Calu3 (cell line): ENCODE measurements around the gene STAP1. TPM values are rescaled to one million over a fixed set of nuclear protein-coding genes. Genes with fewer than 3 reads are reported as not detected.

ENCODE experiments used
- BruUV-seq: library from RNA; stranded (reverse); fragments of 400-500 nt; replicated peaks from 2 replicates; lab custom pipeline; 2021; lab: Mats Ljungman, UMichigan
- CTCF ChIA-PET: fragments of 300-600 bp; sonication (Branson Sonifier 250); formaldehyde crosslinking; loops from one replicate; lab custom pipeline; 2022; ENCODE audit warnings: antibody characterized with exemption; lab: Charles Lee
- DNase-seq: peaks from one replicate; pipeline ENCODE4 v3.0.0; 2022
- H3K27ac Mint-ChIP-seq: one replicate; pipeline ENCODE4 v1.8.0; 2022; ENCODE audit warnings: mixed read lengths; ENCODE audit not compliant: unreplicated experiment
- H3K27me3 Mint-ChIP-seq: one replicate; pipeline ENCODE4 v1.8.0; 2022; ENCODE audit warnings: mixed read lengths; ENCODE audit not compliant: unreplicated experiment
- H3K36me3 Mint-ChIP-seq: one replicate; pipeline ENCODE4 v1.8.0; 2022; ENCODE audit warnings: mild to moderate bottlenecking, moderate library complexity, mixed read lengths; ENCODE audit not compliant: insufficient read depth, unreplicated experiment
- H3K4me1 Mint-ChIP-seq: one replicate; pipeline ENCODE4 v1.8.0; 2022; ENCODE audit warnings: mild to moderate bottlenecking, low read depth, mixed read lengths; ENCODE audit not compliant: unreplicated experiment
- H3K4me3 Mint-ChIP-seq: one replicate; pipeline ENCODE4 v1.8.0; 2022; ENCODE audit warnings: mild to moderate bottlenecking, low read depth, moderate library complexity, mixed read lengths; ENCODE audit not compliant: unreplicated experiment
- H3K9me3 Mint-ChIP-seq: one replicate; pipeline ENCODE4 v1.8.0; 2022; ENCODE audit warnings: low read depth, mixed read lengths; ENCODE audit not compliant: unreplicated experiment
- intact Hi-C: fragments of 100-400 bp; cut with micrococcal nuclease; formaldehyde crosslinking; loops from one replicate; pipeline ENCODE4 v1.10.0; 2022; ENCODE audit not compliant: unreplicated experiment
- total RNA-seq: library from RNA; stranded (reverse); gene quantifications from 2 replicates; pipeline ENCODE4 v1.2.3, GENCODE V29; 2022
- TF ChIP-seq, protein P1 (sequence below): fragments of 200-600 bp; IDR thresholded peaks from one replicate; pipeline ENCODE4 v1.8.0; 2022; ENCODE audit warnings: antibody characterized with exemption; ENCODE audit not compliant: unreplicated experiment

The STAP1 gene
- total RNA-seq, 1 experiment from 2014 or later, result not detected

DNA sequence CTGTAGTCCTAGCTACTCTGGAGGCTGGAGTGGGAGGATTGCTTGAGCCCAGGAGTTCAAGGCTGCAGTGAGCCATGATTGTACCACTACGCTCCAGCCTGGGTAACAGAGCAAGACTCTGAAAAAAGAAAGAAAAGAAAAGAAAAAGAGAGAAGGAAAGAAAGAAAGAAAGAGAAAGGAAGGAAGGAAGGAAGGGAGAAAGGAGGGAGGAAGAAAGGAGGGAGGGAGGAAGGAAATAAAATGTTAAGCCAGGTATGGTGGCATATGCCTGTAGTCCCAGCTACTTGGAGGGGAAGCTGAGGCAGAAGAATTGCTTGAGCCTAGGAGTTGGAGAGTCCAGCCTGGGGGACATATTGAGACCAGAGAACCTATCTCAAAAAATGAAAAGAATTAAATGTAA is 12.0 kb downstream of the STAP1 start:
- DNase-seq, result no peak
- Mint-ChIP-seq H3K4me1 (no peaks in the 10 kb centered on the region), H3K9me3 (no peaks in the 10 kb centered on the region), H3K27me3 (no peaks in the 10 kb centered on the region), H3K4me3 (no peak overlapping the region), H3K27ac (no peak overlapping the region), H3K36me3 (no peaks in the 10 kb centered on the region)
- TF ChIP-seq, protein P1, sequence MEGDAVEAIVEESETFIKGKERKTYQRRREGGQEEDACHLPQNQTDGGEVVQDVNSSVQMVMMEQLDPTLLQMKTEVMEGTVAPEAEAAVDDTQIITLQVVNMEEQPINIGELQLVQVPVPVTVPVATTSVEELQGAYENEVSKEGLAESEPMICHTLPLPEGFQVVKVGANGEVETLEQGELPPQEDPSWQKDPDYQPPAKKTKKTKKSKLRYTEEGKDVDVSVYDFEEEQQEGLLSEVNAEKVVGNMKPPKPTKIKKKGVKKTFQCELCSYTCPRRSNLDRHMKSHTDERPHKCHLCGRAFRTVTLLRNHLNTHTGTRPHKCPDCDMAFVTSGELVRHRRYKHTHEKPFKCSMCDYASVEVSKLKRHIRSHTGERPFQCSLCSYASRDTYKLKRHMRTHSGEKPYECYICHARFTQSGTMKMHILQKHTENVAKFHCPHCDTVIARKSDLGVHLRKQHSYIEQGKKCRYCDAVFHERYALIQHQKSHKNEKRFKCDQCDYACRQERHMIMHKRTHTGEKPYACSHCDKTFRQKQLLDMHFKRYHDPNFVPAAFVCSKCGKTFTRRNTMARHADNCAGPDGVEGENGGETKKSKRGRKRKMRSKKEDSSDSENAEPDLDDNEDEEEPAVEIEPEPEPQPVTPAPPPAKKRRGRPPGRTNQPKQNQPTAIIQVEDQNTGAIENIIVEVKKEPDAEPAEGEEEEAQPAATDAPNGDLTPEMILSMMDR, result no peak
- CTCF ChIA-PET, result no interaction called here
- BruUV-seq, result no TSS peak
- intact Hi-C loops, result no loop called here

DNA sequence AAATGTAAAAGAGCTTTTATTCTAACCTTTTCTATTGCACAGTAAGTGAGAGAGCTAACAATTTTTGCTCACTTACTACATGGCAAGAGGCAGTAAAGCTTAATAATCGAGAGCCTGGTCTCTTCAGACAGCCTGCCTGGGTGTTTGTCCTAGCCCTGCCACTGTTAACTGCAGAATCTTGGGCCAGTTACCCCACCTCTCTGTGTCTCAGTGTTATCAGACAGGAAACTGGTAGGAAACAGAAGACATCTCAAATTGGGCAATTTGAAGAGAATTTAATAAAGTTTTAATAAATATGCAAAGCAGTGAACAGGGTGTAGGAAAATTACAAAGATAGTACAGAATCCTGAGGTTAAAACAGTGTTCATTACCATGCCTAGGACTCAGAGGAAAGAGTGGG is 13.4 kb downstream of the STAP1 start:
- no peak overlapping the region for H3K4me3 Mint-ChIP-seq
- H3K9me3 Mint-ChIP-seq, result no peaks in the 10 kb centered on the region
- no peaks in the 10 kb centered on the region for H3K27me3 Mint-ChIP-seq
- no peaks in the 10 kb centered on the region for H3K4me1 Mint-ChIP-seq
- no peaks in the 10 kb centered on the region for H3K36me3 Mint-ChIP-seq
- intact Hi-C loops, result no loop called here
- CTCF ChIA-PET, result no interaction called here
- H3K27ac Mint-ChIP-seq, result no peak overlapping the region
- no TSS peak for BruUV-seq
- no peak for DNase-seq
- TF ChIP-seq, protein P1, result no peak

DNA sequence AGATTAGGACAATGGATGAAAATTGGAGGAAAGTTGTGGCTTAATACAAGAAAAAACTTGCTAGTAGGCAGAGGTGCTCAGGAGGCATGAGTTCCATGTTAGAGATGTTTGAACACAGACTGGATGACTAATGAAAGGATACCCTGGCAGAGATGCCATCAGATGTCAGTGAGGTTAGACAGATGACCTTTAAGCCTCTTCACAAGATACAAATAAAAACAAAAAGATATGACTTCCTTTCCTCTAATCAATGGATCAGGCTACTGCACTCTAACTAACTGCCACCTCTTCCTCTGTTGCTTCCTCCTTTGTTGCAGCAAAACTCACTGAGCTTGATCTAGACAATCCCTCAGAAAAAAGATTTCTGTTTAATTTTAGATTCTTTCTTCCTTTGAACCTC is 14.7 kb downstream of the STAP1 start:
- no peak for DNase-seq
- H3K36me3 Mint-ChIP-seq, result no peaks in the 10 kb centered on the region
- H3K27ac Mint-ChIP-seq, result no peak overlapping the region
- CTCF ChIA-PET, result no interaction called here
- no TSS peak for BruUV-seq
- no peaks in the 10 kb centered on the region for H3K27me3 Mint-ChIP-seq
- no peak overlapping the region for H3K4me3 Mint-ChIP-seq
- no peaks in the 10 kb centered on the region for H3K9me3 Mint-ChIP-seq
- intact Hi-C loops, result no loop called here
- no peaks in the 10 kb centered on the region for H3K4me1 Mint-ChIP-seq
- TF ChIP-seq, protein P1, result no peak

DNA sequence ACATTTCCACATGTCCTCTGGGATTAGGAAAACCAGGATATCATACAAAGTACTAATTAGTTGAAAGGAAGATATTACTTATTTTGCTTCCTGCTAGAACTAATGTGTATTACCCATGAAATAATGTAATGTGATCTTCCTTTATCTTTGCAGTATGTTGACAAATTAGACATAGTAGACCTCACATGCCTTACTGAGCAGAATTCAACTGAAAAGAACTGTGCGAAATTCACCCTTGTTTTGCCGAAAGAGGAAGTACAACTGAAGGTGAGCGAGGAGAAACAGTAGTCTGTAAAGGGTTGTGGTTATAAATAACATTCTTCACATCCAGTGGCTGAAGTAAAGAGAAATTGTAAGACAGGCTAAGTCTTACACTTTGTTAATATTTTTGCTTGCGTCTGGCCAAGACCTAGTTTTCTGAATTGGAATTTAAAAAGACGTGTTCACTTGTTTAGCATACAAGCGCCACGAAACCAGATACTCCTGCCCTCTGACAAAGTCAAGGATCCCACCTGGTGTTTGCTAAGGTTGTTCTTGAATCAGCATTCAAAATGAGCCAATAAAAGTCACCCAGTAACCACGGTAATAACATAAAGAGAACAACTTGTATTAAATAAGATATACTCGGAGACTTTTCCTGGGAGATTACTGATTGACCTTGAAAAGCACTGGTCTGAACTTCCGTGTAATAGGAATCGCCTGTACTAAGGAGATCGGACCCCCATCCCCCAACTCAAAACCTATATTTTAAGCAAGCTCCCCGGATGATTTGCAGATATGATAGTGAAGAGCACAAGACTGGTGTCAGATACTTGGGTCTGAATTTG is 16.9 kb downstream of the STAP1 start:
- CTCF ChIA-PET, result no interaction called here
- Mint-ChIP-seq H3K27me3 (no peaks in the 10 kb centered on the region), H3K4me1 (no peaks in the 10 kb centered on the region), H3K4me3 (no peak overlapping the region), H3K27ac (no peak overlapping the region), H3K9me3 (no peaks in the 10 kb centered on the region), H3K36me3 (no peaks in the 10 kb centered on the region)
- no peak for DNase-seq
- intact Hi-C loops, result no loop called here
- TF ChIP-seq, protein P1, result no peak
- no TSS peak for BruUV-seq
